ENCODE measurements around the gene PTPRN2. TPM values are rescaled to one million over a fixed set of nuclear protein-coding genes. Genes with fewer than 3 reads are reported as not detected.

PTPRN2 gene
- total and polyA plus RNA-seq, 2 donors (not counting 1 experiment from before 2014, with no cell fraction given), result 0.54 to 1.2 TPM

- no peak for TF ChIP-seq EZH2 (IDR thresholded peaks at IDR 0.05; ENCODE audit: low read length, missing control alignments)
- no peak for TF ChIP-seq CTCF (conservative IDR thresholded peaks at IDR 0.05 in 1 of 2, IDR thresholded peaks at IDR 0.05 in 1 of 2; ENCODE audit: low read depth in 1 of 2, low read length in 2 of 2)
- H3K36me3 ChIP-seq (ENCODE audit: control insufficient read depth, insufficient read depth, low read length), result no peaks in the 10 kb centered on the region
- no peaks in the 10 kb centered on the region for H3K27me3 ChIP-seq (ENCODE audit: control insufficient read depth, insufficient read depth, low read length)
- H4K20me1 ChIP-seq (ENCODE audit: control insufficient read depth, extremely low read depth, insufficient read depth, low read length), result no peaks in the 10 kb centered on the region
- H3K79me2 ChIP-seq (ENCODE audit: control insufficient read depth, insufficient read depth, low read length), result no peaks in the 10 kb centered on the region
- H3K4me1 ChIP-seq (ENCODE audit: control insufficient read depth, extremely low read depth, insufficient read depth, low read length), result no peaks in the 10 kb centered on the region
- H2AFZ ChIP-seq (ENCODE audit: low read length), result no peak overlapping the region
- no peak overlapping the region for H3K4me3 ChIP-seq (replicated peaks in 1 of 4; ENCODE audit: control extremely low read depth in 1 of 4, insufficient read depth in 1 of 4, low read depth in 3 of 4, low read length in 4 of 4)
- H3K9ac ChIP-seq (ENCODE audit: insufficient read depth, low read length), result no peak overlapping the region
- no peak overlapping the region for H3K27ac ChIP-seq (ENCODE audit: insufficient read depth, low read length)
- DNase-seq (ENCODE audit: low read depth in 2 of 2), result no peak
- peaks cover 2% of the 10 kb centered on the region for H3K9me3 ChIP-seq (ENCODE audit: control insufficient read depth, insufficient read depth, low read depth, low read length)
- no peak overlapping the region for H3K4me2 ChIP-seq (ENCODE audit: extremely low read depth, insufficient read depth, low read length)
These were observed 459.1 kb downstream of the PTPRN2 start for GRCh38 chr7:158128572-158128971.

- TF ChIP-seq CTCF (conservative IDR thresholded peaks at IDR 0.05 in 1 of 2, IDR thresholded peaks at IDR 0.05 in 1 of 2; ENCODE audit: low read depth in 1 of 2, low read length in 2 of 2) (no peak), EZH2 (IDR thresholded peaks at IDR 0.05; ENCODE audit: low read length, missing control alignments) (no peak)
These were observed 460.4 kb downstream of the PTPRN2 start for GRCh38 chr7:158127241-158127640.

GRCh38 chr7:158126661-158127060, 461.0 kb downstream of the PTPRN2 start:
- Histone ChIP-seq H3K79me2 (ENCODE audit: control insufficient read depth, insufficient read depth, low read length) (no peaks in the 10 kb centered on the region), H3K4me2 (ENCODE audit: extremely low read depth, insufficient read depth, low read length) (no peak overlapping the region), H3K4me1 (ENCODE audit: control insufficient read depth, extremely low read depth, insufficient read depth, low read length) (no peaks in the 10 kb centered on the region), H2AFZ (ENCODE audit: low read length) (no peak overlapping the region), H3K27me3 (ENCODE audit: control insufficient read depth, insufficient read depth, low read length) (no peaks in the 10 kb centered on the region), H3K9me3 (ENCODE audit: control insufficient read depth, insufficient read depth, low read depth, low read length) (peaks cover 2% of the 10 kb centered on the region), H3K4me3 (replicated peaks in 1 of 4; ENCODE audit: control extremely low read depth in 1 of 4, insufficient read depth in 1 of 4, low read depth in 3 of 4, low read length in 4 of 4) (no peak overlapping the region), H3K27ac (ENCODE audit: insufficient read depth, low read length) (no peak overlapping the region), H4K20me1 (ENCODE audit: control insufficient read depth, extremely low read depth, insufficient read depth, low read length) (no peaks in the 10 kb centered on the region), H3K9ac (ENCODE audit: insufficient read depth, low read length) (no peak overlapping the region), H3K36me3 (ENCODE audit: control insufficient read depth, insufficient read depth, low read length) (no peaks in the 10 kb centered on the region)
- no peak for TF ChIP-seq EZH2 (IDR thresholded peaks at IDR 0.05; ENCODE audit: low read length, missing control alignments)
- no peak for TF ChIP-seq CTCF (conservative IDR thresholded peaks at IDR 0.05 in 1 of 2, IDR thresholded peaks at IDR 0.05 in 1 of 2; ENCODE audit: low read depth in 1 of 2, low read length in 2 of 2)
- DNase-seq (ENCODE audit: low read depth in 2 of 2), result no peak

More at GRCh38 chr7:158127241-158127640, 460.4 kb downstream of the PTPRN2 start:
- Histone ChIP-seq H2AFZ (ENCODE audit: low read length) (no peak overlapping the region), H4K20me1 (ENCODE audit: control insufficient read depth, extremely low read depth, insufficient read depth, low read length) (no peaks in the 10 kb centered on the region), H3K27ac (ENCODE audit: insufficient read depth, low read length) (no peak overlapping the region), H3K9me3 (ENCODE audit: control insufficient read depth, insufficient read depth, low read depth, low read length) (peaks cover 2% of the 10 kb centered on the region), H3K27me3 (ENCODE audit: control insufficient read depth, insufficient read depth, low read length) (no peaks in the 10 kb centered on the region), H3K9ac (ENCODE audit: insufficient read depth, low read length) (no peak overlapping the region), H3K36me3 (ENCODE audit: control insufficient read depth, insufficient read depth, low read length) (no peaks in the 10 kb centered on the region), H3K4me2 (ENCODE audit: extremely low read depth, insufficient read depth, low read length) (no peak overlapping the region), H3K4me3 (replicated peaks in 1 of 4; ENCODE audit: control extremely low read depth in 1 of 4, insufficient read depth in 1 of 4, low read depth in 3 of 4, low read length in 4 of 4) (no peak overlapping the region), H3K4me1 (ENCODE audit: control insufficient read depth, extremely low read depth, insufficient read depth, low read length) (no peaks in the 10 kb centered on the region), H3K79me2 (ENCODE audit: control insufficient read depth, insufficient read depth, low read length) (no peaks in the 10 kb centered on the region)
- no peak for DNase-seq (ENCODE audit: low read depth in 2 of 2)

All from fibroblast of lung (primary cell).